Activated CD8-positive, alpha-beta memory T cell treated with anti-CD3 and anti-CD28 coated beads for 36 hours (primary cell): ENCODE data around the gene SLCO2B1. TPM values are rescaled to one million over a fixed set of nuclear protein-coding genes. Genes with fewer than 3 reads are reported as not detected.

Source experiments
- CTCF ChIA-PET: fragments of 350-600 bp; sonication (Branson Sonifier 250); formaldehyde crosslinking; loops from one replicate; lab custom pipeline; 2021; ENCODE audit warnings: antibody characterized with exemption; lab: Charles Lee
- POLR2A ChIA-PET: fragments of 350-600 bp; sonication (Branson Sonifier 250); formaldehyde crosslinking; loops from one replicate; lab custom pipeline; 2021; ENCODE audit warnings: antibody characterized with exemption; lab: Charles Lee
- total RNA-seq, 2 experiments: library from RNA; stranded (reverse); gene quantifications; one replicate each; pipeline ENCODE4 v1.2.3, GENCODE V29; 2021

Gene SLCO2B1
- total RNA-seq, 2 experiments from 2014 or later, result not detected

- POLR2A ChIA-PET, result no interaction called here
Observed at GRCh38 chr11:75230621-75231020, 79.7 kb downstream of the SLCO2B1 start.

GRCh38 chr11:75233754-75234172 lies 82.9 kb downstream of the SLCO2B1 start:
- CTCF ChIA-PET, result interaction anchor here (0.6 to 1.1 kb wide), 4 partner anchors 8 to 15 kb away, joined by 3 to 4 read pairs (median 3); no protein-coding TSS in a partner anchor
- POLR2A ChIA-PET, result no interaction called here

More at GRCh38 chr11:75230621-75231020, 79.7 kb downstream of the SLCO2B1 start:
- CTCF ChIA-PET, result interaction anchor here (1.0 to 2.3 kb wide), 5 partner anchors 11 to 208 kb away, joined by 3 to 9 read pairs (median 4); no protein-coding TSS in a partner anchor

DNA sequence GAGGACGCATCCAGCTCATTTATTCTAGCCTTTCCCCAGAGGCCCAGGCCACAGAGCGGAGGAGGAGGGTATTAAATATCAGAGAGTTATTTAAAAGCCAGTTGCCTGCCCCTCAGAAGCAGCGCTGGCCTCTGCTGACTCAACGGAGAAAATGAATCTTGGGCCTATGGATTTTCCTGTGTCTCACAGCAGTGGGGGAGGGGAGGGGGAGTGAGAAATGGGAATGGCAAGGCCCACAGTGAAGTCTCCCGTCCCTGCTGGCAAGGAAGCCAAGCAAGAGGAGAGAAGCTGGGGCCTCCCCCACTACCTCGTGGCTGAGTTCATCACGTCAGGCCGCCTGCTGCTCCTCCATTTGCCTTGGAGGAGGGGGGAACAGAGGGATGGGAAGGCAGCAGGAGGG lies 85.2 kb downstream of the SLCO2B1 start:
- CTCF ChIA-PET, result interaction anchor here (1.6 to 10.0 kb wide), 3 partner anchors 13 to 93 kb away, joined by 3 to 136 read pairs (median 6); no protein-coding TSS in a partner anchor
- POLR2A ChIA-PET, result no interaction called here

- ChIA-PET CTCF (interaction anchor here (0.6 to 10.0 kb wide), 3 partner anchors 11 to 94 kb away, joined by 3 to 136 read pairs (median 19); no protein-coding TSS in a partner anchor), POLR2A (no interaction called here)
Observed at GRCh38 chr11:75237050-75237449, 86.1 kb downstream of the SLCO2B1 start.

- POLR2A ChIA-PET, result interaction anchor here (0.6 kb wide), 1 partner anchor 169 kb away, joined by 7 read pairs; no protein-coding TSS in a partner anchor
- CTCF ChIA-PET, result interaction anchor here (1.7 to 10.0 kb wide), 3 partner anchors 9 to 95 kb away, joined by 4 to 136 read pairs (median 19); no protein-coding TSS in a partner anchor
Observed at GRCh38 chr11:75238595-75239440, 87.9 kb downstream of the SLCO2B1 start.

- POLR2A ChIA-PET, result no interaction called here
- CTCF ChIA-PET, result interaction anchor here (1.7 to 10.0 kb wide), 5 partner anchors 8 to 96 kb away, joined by 4 to 136 read pairs (median 17); no protein-coding TSS in a partner anchor
Observed at GRCh38 chr11:75239531-75240290, 88.8 kb downstream of the SLCO2B1 start.

DNA sequence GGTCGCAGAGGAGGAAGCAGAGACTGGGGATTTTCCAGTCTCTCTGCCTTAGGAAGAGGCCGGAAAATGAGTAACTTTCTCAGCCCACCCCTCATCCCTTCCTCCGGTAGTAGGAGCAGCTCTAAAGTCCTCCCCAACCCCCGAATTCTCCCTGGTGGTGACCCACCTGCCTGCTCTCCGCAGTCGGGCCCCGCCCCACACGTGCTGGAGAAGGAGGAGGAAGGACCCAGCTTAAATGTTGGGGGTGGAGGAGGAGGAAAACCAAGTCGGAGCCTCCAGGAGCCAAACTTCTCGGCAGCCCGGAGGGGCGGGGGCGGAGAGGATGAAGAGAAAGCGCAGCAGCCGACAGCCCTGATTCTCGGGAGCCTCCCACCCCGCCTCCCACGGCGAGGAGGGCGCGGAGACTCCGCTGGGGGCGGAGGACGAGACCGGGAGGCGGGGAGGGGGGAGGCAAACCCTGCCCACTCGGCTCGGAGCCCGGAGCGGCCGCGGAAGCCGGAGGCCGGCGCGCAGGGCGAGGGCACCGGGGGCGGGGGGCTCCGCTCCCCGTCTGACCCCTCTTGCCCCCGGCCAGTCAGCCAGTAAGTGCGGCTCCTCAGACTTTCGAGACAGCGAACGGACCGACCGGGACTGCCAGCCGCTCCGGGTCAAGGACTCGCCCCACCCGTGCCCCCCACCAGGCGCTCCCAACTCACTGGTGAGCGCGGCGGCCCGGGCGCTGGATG lies 89.6 kb downstream of the SLCO2B1 start, which contains the start of gene TPBGL:
TPBGL (plus strand) TSS at position 464 of the 725 bp plus-strand sequence. CDS start 276 bp downstream, outside the sequence.
- ChIA-PET POLR2A (interaction anchor here (0.9 to 1.9 kb wide), 2 partner anchors 26 to 100 kb away, joined by 4 to 6 read pairs; no protein-coding TSS in a partner anchor), CTCF (interaction anchor here (0.7 to 10.0 kb wide), 13 partner anchors 7 to 218 kb away, joined by 3 to 136 read pairs (median 7); no protein-coding TSS in a partner anchor)

GRCh38 chr11:75241036-75241905 lies 90.4 kb downstream of the SLCO2B1 start:
- CTCF ChIA-PET, result interaction anchor here (0.7 to 10.0 kb wide), 19 partner anchors 8 to 312 kb away, joined by 3 to 136 read pairs (median 5); no protein-coding TSS in a partner anchor
- POLR2A ChIA-PET, result interaction anchor here (0.7 to 1.9 kb wide), 3 partner anchors 27 to 158 kb away, joined by 3 to 6 read pairs (median 4); no protein-coding TSS in a partner anchor

- ChIA-PET CTCF (interaction anchor here (0.8 to 10.0 kb wide), 17 partner anchors 8 to 313 kb away, joined by 3 to 136 read pairs (median 5); no protein-coding TSS in a partner anchor), POLR2A (interaction anchor here (0.7 to 1.9 kb wide), 3 partner anchors 99 to 158 kb away, joined by 3 to 6 read pairs (median 3); no protein-coding TSS in a partner anchor)
Observed at GRCh38 chr11:75241906-75242644, 91.2 kb downstream of the SLCO2B1 start.

DNA sequence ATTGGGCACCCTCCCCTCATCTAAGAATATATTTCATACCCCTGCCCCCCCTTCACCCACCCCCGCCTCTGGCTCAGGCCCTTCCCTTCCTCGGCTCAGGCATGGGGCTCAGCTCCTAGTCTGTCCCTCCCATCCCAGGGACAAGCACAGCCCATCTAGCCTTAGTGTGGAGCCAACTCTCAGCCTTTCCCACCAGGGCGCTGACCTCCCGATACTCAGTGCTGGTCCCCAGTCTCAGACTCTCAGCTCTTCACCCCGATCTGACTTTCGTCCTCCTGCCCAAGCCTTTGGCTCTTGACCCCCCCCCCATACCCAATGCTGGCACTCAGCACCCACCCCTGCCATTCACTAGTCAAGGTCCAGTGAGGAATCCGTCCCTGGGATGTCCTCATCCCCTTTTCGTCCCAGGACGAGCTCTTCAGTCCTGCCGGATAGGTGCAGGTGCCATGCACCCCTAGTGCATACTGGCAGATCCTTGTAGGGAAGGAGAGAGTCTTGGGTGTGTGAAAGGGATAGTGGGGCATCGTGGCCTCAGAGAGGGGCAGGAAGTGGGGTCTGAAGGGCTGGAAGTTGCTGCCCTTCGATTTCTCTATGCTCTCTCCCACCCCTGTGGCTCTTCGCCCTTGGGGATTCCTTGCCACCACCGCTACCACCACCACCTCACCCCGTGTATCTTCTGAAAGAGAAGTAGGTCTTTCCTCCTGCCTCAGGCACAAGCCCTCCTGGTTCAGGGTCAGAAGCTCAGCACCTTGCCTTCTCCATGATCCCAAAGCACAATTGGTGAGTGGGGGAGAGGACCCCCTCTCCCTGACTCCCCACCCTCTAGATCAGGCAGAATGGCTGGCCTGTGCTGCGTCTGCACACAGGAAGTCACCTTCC lies 92.1 kb downstream of the SLCO2B1 start:
- ChIA-PET POLR2A (interaction anchor here (0.9 kb wide), 1 partner anchor 100 kb away, joined by 3 read pairs; no protein-coding TSS in a partner anchor), CTCF (interaction anchor here (0.6 to 10.0 kb wide), 10 partner anchors 8 to 1614 kb away, joined by 3 to 136 read pairs (median 5); no protein-coding TSS in a partner anchor)

GRCh38 chr11:75244052-75244814 lies 93.3 kb downstream of the SLCO2B1 start:
- POLR2A ChIA-PET, result no interaction called here
- CTCF ChIA-PET, result interaction anchor here (0.6 to 10.0 kb wide), 2 partner anchors 11 to 101 kb away, joined by 3 to 136 read pairs; no protein-coding TSS in a partner anchor

- ChIA-PET CTCF (interaction anchor here (0.9 to 10.0 kb wide), 4 partner anchors 10 to 103 kb away, joined by 3 to 155 read pairs (median 71); no protein-coding TSS in a partner anchor), POLR2A (no interaction called here)
Observed at GRCh38 chr11:75245356-75246005, 94.6 kb downstream of the SLCO2B1 start.

- ChIA-PET POLR2A (no interaction called here), CTCF (interaction anchor here (1.1 to 7.8 kb wide), 4 partner anchors 8 to 104 kb away, joined by 3 to 155 read pairs (median 12); partner anchors contain the start of gene TPBGL)
Observed at GRCh38 chr11:75246006-75246670, 95.2 kb downstream of the SLCO2B1 start.
